HCT116 (cell line): ENCODE data around the gene MPPED1. TPM values are rescaled to one million over a fixed set of nuclear protein-coding genes. Genes with fewer than 3 reads are reported as not detected.

Experiments used
- ATAC-seq: fragments of 200-7000 bp; cut with Tn5 transposase; 2 replicates; pipeline ENCODE4 v1.9.1; 2020; ENCODE audit warnings: mild to moderate bottlenecking, moderate library complexity
- BruUV-seq: library from RNA; stranded (reverse); fragments of 400-500 nt; replicated peaks from 2 replicates; lab custom pipeline; 2021; lab: Mats Ljungman, UMichigan
- CTCF ChIA-PET: fragments of 300-600 bp; sonication (Branson Sonifier 250); formaldehyde crosslinking; loops from one replicate; lab custom pipeline; 2021; ENCODE audit warnings: antibody characterized with exemption; lab: Charles Lee
- POLR2A ChIA-PET: fragments of 300-600, 350-600 bp; sonication (Branson Sonifier 250); formaldehyde crosslinking; loops from one replicate; lab custom pipeline; 2021; ENCODE audit warnings: antibody characterized with exemption; lab: Charles Lee
- RAD21 ChIA-PET, 2 experiments: fragments of 300-600 bp; sonication (Branson Sonifier 250); formaldehyde crosslinking; loops; one replicate each; lab custom pipeline; 2023; ENCODE audit warnings: low total read pairs in 2 of 2; ENCODE audit not compliant: uncharacterized antibody in 2 of 2, unreplicated experiment in 2 of 2, low non-redundant PET in 1 of 2; lab: Charles Lee
- DNase-seq: peaks from one replicate; pipeline ENCODE4 v3.0.0-alpha.2; 2010; ENCODE audit warnings: low read depth, low spot score
- H2AFZ ChIP-seq: fragments of 200-600 bp; shearing (Covaris generic), sonication (generic); 2 replicates; pipeline ENCODE4 v1.6.1; 2017; ENCODE audit warnings: low read depth, mixed run types, mixed read lengths, antibody characterized with exemption, low read length; ENCODE audit not compliant: poor library complexity, severe bottlenecking
- H3K27ac ChIP-seq: 2 replicates; pipeline ENCODE4 v1.5.1; 2012; ENCODE audit warnings: low read depth, low read length
- H3K27me3 ChIP-seq: fragments of 200-600 bp; sonication (generic); 2 replicates; pipeline ENCODE4 v1.6.1; 2016; ENCODE audit warnings: mixed run types, low read length, mixed read lengths; ENCODE audit not compliant: insufficient read depth
- H3K36me3 ChIP-seq, 2 experiments: fragments of 200-500 bp in 1 of 2; fragments of 200-600 bp in 1 of 2; sonication (Bioruptor generic) in 1 of 2; sonication (generic) in 1 of 2; 2 replicates each; pipeline versions ENCODE4 v1.5.1 to v1.6.1; 2014 to 2016; ENCODE audit warnings: low read length in 2 of 2, inconsistent platforms in 1 of 2, mixed read lengths in 1 of 2, mixed run types in 1 of 2; ENCODE audit not compliant: insufficient read depth in 2 of 2, control insufficient read depth in 1 of 2
- H3K4me1 ChIP-seq, 2 experiments: fragments of 200-600 bp in 1 of 2; sonication (generic) in 1 of 2; 2 replicates each; pipeline versions ENCODE4 v1.5.1 to v1.6.1; 2012 to 2017; ENCODE audit warnings: low read length in 2 of 2, inconsistent platforms in 1 of 2, mild to moderate bottlenecking in 1 of 2, mixed read lengths in 1 of 2, mixed run types in 1 of 2, moderate library complexity in 1 of 2; ENCODE audit not compliant: insufficient read depth in 2 of 2, control insufficient read depth in 1 of 2
- H3K4me2 ChIP-seq: fragments of 200-600 bp; sonication (generic); 2 replicates; pipeline ENCODE4 v1.6.1; 2017; ENCODE audit warnings: mixed run types, low read length, mixed read lengths
- H3K4me3 ChIP-seq, 2 experiments: fragments of 200-600 bp in 1 of 2; sonication (generic) in 1 of 2; replicated peaks in 1 of 2; 2 replicates each; pipeline ENCODE4 v1.5.1; 2011 to 2016; ENCODE audit warnings: low read length in 2 of 2, control low read depth in 1 of 2, low read depth in 1 of 2, mild to moderate bottlenecking in 1 of 2, mixed read lengths in 1 of 2, mixed run types in 1 of 2
- H3K79me2 ChIP-seq: fragments of 200-600 bp; sonication (generic); 2 replicates; pipeline ENCODE4 v1.6.1; 2017; ENCODE audit warnings: mild to moderate bottlenecking, mixed run types, low read length, moderate library complexity, mixed read lengths; ENCODE audit not compliant: insufficient read depth
- H3K9ac ChIP-seq: fragments of 200-600 bp; sonication (generic); 2 replicates; pipeline ENCODE4 v1.6.1; 2016; ENCODE audit warnings: low read length, mixed read lengths
- H3K9me2 ChIP-seq: fragments of 200-600 bp; sonication (generic), shearing (Covaris generic); 2 replicates; pipeline ENCODE4 v1.6.1; 2017; ENCODE audit warnings: mixed run types, mild to moderate bottlenecking, moderate library complexity; ENCODE audit not compliant: insufficient read depth
- H3K9me3 ChIP-seq, 2 experiments: fragments of 200-500 bp in 1 of 2; fragments of 200-600 bp in 1 of 2; sonication (Bioruptor generic) in 1 of 2; sonication (generic) in 1 of 2; 2 replicates each; pipeline ENCODE4 v1.6.1; 2014 to 2017; ENCODE audit warnings: low read length in 2 of 2, mixed read lengths in 2 of 2, inconsistent platforms in 1 of 2, low read depth in 1 of 2, mild to moderate bottlenecking in 1 of 2, mixed run types in 1 of 2, moderate library complexity in 1 of 2; ENCODE audit not compliant: control insufficient read depth in 1 of 2, insufficient read depth in 1 of 2
- H4K20me1 ChIP-seq: fragments of 200-600 bp; sonication (generic), shearing (Covaris generic); 2 replicates; pipeline ENCODE4 v1.6.1; 2017; ENCODE audit warnings: mixed run types, mild to moderate bottlenecking, moderate library complexity; ENCODE audit not compliant: insufficient read depth
- ATF3 ChIP-seq: IDR thresholded peaks from 2 replicates; pipeline ENCODE4 v1.6.1; 2012
- CBX3 ChIP-seq: IDR thresholded peaks from 2 replicates; pipeline ENCODE4 v1.6.1; 2012; ENCODE audit warnings: low read depth
- CEBPB ChIP-seq: IDR thresholded peaks from 2 replicates; pipeline ENCODE4 v1.6.1; 2012; ENCODE audit warnings: low read depth
- CTCF ChIP-seq, 3 experiments: fragments of 200-600 bp in 1 of 3; sonication (generic) in 1 of 3; IDR thresholded peaks in 2 of 3; conservative IDR thresholded peaks in 1 of 3; 2 replicates each; pipeline ENCODE4 v1.5.1; 2012 to 2017; ENCODE audit warnings: low read depth in 2 of 3, low read length in 2 of 3, antibody characterized with exemption in 1 of 3, borderline replicate concordance in 1 of 3, control low read depth in 1 of 3, mild to moderate bottlenecking in 1 of 3, mixed read lengths in 1 of 3, mixed run types in 1 of 3, moderate library complexity in 1 of 3; ENCODE audit not compliant: insufficient read depth in 1 of 3
- EGR1 ChIP-seq: IDR thresholded peaks from 2 replicates; pipeline ENCODE4 v1.6.1; 2012; ENCODE audit warnings: low read depth
- EZH2phosphoT487 ChIP-seq: fragments of 200-600 bp; IDR thresholded peaks from 2 replicates; pipeline ENCODE4 v1.6.1; 2018; ENCODE audit warnings: antibody characterized with exemption, borderline replicate concordance
- FOSL1 ChIP-seq: IDR thresholded peaks from 2 replicates; pipeline ENCODE4 v1.6.1; 2012; ENCODE audit warnings: low read depth
- JUND ChIP-seq: IDR thresholded peaks from 2 replicates; pipeline ENCODE4 v1.6.1; 2012
- POLR2A ChIP-seq: IDR thresholded peaks from 2 replicates; pipeline ENCODE4 v1.7.0; 2011; ENCODE audit warnings: borderline replicate concordance; ENCODE audit not compliant: insufficient read depth, insufficient read length; ENCODE audit errors: extremely low read depth
- POLR2AphosphoS5 ChIP-seq: IDR thresholded peaks from 2 replicates; pipeline ENCODE4 v1.6.1; 2011; ENCODE audit warnings: mild to moderate bottlenecking, low read depth, low read length, moderate library complexity
- RAD21 ChIP-seq: IDR thresholded peaks from 2 replicates; pipeline ENCODE4 v1.6.1; 2012; ENCODE audit warnings: low read depth, mild to moderate bottlenecking
- REST ChIP-seq: IDR thresholded peaks from 2 replicates; pipeline ENCODE4 v1.6.1; 2012; ENCODE audit warnings: low read depth
- SIN3A ChIP-seq: IDR thresholded peaks from 2 replicates; pipeline ENCODE4 v1.6.1; 2012; ENCODE audit warnings: low read depth
- SRF ChIP-seq: IDR thresholded peaks from 2 replicates; pipeline ENCODE4 v1.6.1; 2012; ENCODE audit warnings: low read depth
- YY1 ChIP-seq: IDR thresholded peaks from 2 replicates; pipeline ENCODE4 v1.6.1; 2011; ENCODE audit warnings: low read length, low read depth, moderate library complexity, mild to moderate bottlenecking; ENCODE audit not compliant: insufficient replicate concordance; ENCODE audit errors: extremely low read depth
- ZNF274 ChIP-seq: fragments of 200-500 bp; sonication (Bioruptor generic); IDR thresholded peaks from 2 replicates; pipeline ENCODE4 v1.6.1; 2014; ENCODE audit warnings: mild to moderate bottlenecking, low read depth, low read length, inconsistent platforms
- intact Hi-C: fragments of 100-400 bp; cut with micrococcal nuclease; formaldehyde crosslinking; loops from 2 replicates; pipeline ENCODE4 v1.10.0; 2022
- total RNA-seq: library from RNA; stranded (reverse); gene quantifications from one replicate; pipeline ENCODE4 v1.2.1, GENCODE V29; 2021; ENCODE audit not compliant: unreplicated experiment

MPPED1 gene
- total RNA-seq, 1 experiment from 2014 or later, result not detected

- ChIA-PET CTCF (no interaction called here), RAD21 (no interaction called here), POLR2A (no interaction called here)
- Histone ChIP-seq H3K4me1 (no peaks in the 10 kb centered on the region), H3K36me3 (no peaks in the 10 kb centered on the region), H3K79me2 (no peaks in the 10 kb centered on the region), H3K9me2 (no peaks in the 10 kb centered on the region), H4K20me1 (no peaks in the 10 kb centered on the region), H3K4me3 (no peak overlapping the region), H3K9ac (no peak overlapping the region), H3K4me2 (no peak overlapping the region), H2AFZ (no peak overlapping the region), H3K27me3 (peaks cover 36% of the 10 kb centered on the region), H3K9me3 (no peaks in the 10 kb centered on the region), H3K27ac (no peak overlapping the region)
- no peak for TF ChIP-seq FOSL1
- TF ChIP-seq SIN3A, result no peak
- no peak for TF ChIP-seq CTCF (IDR thresholded peaks at IDR 0.05 in 2 of 3, conservative IDR thresholded peaks at IDR 0.05 in 1 of 3; ENCODE audit: borderline replicate concordance in 1 of 3, insufficient read depth in 1 of 3, low read depth in 2 of 3, low read length in 2 of 3)
- TF ChIP-seq EZH2phosphoT487, result no peak
- TF ChIP-seq CEBPB, result no peak
- no peak for TF ChIP-seq EGR1
- no peak for TF ChIP-seq ATF3
- no peak for TF ChIP-seq ZNF274
- TF ChIP-seq JUND, result no peak
- no peak for TF ChIP-seq CBX3
- TF ChIP-seq RAD21, result no peak
- no peak for TF ChIP-seq REST
- TF ChIP-seq POLR2A, result no peak
- TF ChIP-seq SRF, result no peak
- no peak for TF ChIP-seq POLR2AphosphoS5
- TF ChIP-seq YY1, result no peak
- intact Hi-C loops, result no loop called here
- ATAC-seq (no peak), DNase-seq (no peak)
- BruUV-seq, result no TSS peak
Observed at GRCh38 chr22:43433451-43434274, 21.8 kb downstream of the MPPED1 start.
